Skin of body (tissue), 3 donors: ENCODE results near the gene SERINC1. TPM values are rescaled to one million over a fixed set of nuclear protein-coding genes. Genes with fewer than 3 reads are reported as not detected.

ENCODE experiments used
- DNase-seq: peaks from one replicate; lab custom pipeline; 2025; lab: John Stamatoyannopoulos, UW
- small RNA-seq: library from RNA; depleted of rRNA; stranded (forward); fragments of <200 nt; gene quantifications from one replicate; pipeline ENCODE3, GENCODE V24; 2014; ENCODE audit warnings: low replicate concordance
- total RNA-seq: library from RNA; depleted of rRNA; stranded (reverse); fragments of >200 nt; gene quantifications from one replicate; pipeline ENCODE4 v1.2.3, GENCODE V29; 2014

The SERINC1 gene
- total RNA-seq, 1 donor from 2014 or later = 190 TPM

DNA sequence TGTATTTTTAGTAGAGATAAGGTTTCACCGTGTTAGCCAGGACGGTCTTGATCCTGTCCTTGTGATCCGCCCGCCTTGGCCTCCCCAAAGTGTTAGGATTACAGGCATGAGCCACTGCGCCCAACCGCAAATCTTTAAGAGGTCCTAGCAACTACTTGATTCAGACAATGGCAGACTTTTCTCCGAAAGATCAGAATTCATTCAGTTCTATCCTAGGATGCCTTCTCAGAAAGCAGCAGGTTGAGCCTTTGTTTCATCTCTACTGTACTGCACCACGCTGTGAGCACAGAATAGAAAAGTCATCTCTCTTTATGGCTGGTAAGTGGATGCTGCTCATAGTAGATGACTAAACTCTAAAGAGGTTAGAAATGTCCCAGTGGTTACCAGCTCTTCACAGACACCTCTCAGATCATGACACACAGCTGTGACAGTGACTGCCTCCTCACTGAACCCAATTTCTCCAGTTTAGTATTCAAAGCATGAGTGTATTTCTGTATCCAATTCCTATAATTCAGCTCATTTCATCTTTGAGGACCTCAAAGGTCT lies 78.2 kb downstream of the SERINC1 start:
- DNase-seq = no peak

Small RNA genes within 50 kb of the gene (small RNA-seq; reads per million reads assigned to genes)
- not detected for gene Z99129.1

Other genes with a start within 250 kb of the SERINC1 start
- 33.5 TPM for gene HSF2, start 72.2 kb downstream of the SERINC1 start, total RNA-seq
- 4.4 TPM for gene PKIB, start 138.6 kb upstream of the SERINC1 start, total RNA-seq